KMS-11 (cell line): ENCODE data around the gene SMC6.

Experiments
- H2AFZ ChIP-seq: fragments of 200-600 bp; sonication (generic); 2 replicates; pipeline ENCODE4 v1.6.1; 2016; ENCODE audit warnings: antibody characterized with exemption, mixed run types, low read depth
- H3K27ac ChIP-seq: fragments of 200-600 bp; sonication (generic); 2 replicates; pipeline ENCODE4 v1.6.1; 2016; ENCODE audit warnings: mild to moderate bottlenecking, mixed run types
- H3K27me3 ChIP-seq: fragments of 200-600 bp; sonication (generic); 2 replicates; pipeline ENCODE4 v1.6.1; 2017; ENCODE audit warnings: mild to moderate bottlenecking, low read depth, mixed run types, moderate library complexity; ENCODE audit not compliant: insufficient read depth
- H3K36me3 ChIP-seq: fragments of 200-600 bp; sonication (generic); 2 replicates; pipeline ENCODE4 v1.6.1; 2017; ENCODE audit warnings: mild to moderate bottlenecking, mixed run types; ENCODE audit not compliant: insufficient read depth
- H3K4me1 ChIP-seq: fragments of 200-600 bp; sonication (generic); 2 replicates; pipeline ENCODE4 v1.6.1; 2016; ENCODE audit warnings: mild to moderate bottlenecking, low read depth, mixed run types; ENCODE audit not compliant: poor library complexity, severe bottlenecking
- H3K4me2 ChIP-seq: fragments of 200-600 bp; sonication (generic); 2 replicates; pipeline ENCODE4 v1.7.0; 2016; ENCODE audit warnings: mild to moderate bottlenecking, mixed run types
- H3K4me3 ChIP-seq: fragments of 200-600 bp; sonication (generic); IDR thresholded peaks from 2 replicates; pipeline ENCODE4 v1.6.1; 2017; ENCODE audit warnings: low read depth, low read length, mixed read lengths; ENCODE audit not compliant: insufficient read depth
- H3K79me2 ChIP-seq: fragments of 200-600 bp; sonication (generic); 2 replicates; pipeline ENCODE4 v1.6.1; 2016; ENCODE audit warnings: low read depth, mixed run types; ENCODE audit not compliant: insufficient read depth
- H3K9ac ChIP-seq: fragments of 200-600 bp; sonication (generic); 2 replicates; pipeline ENCODE4 v1.6.1; 2016; ENCODE audit warnings: mild to moderate bottlenecking, mixed run types
- H4K20me1 ChIP-seq: fragments of 200-600 bp; sonication (generic); 2 replicates; pipeline ENCODE4 v1.6.1; 2016; ENCODE audit warnings: mild to moderate bottlenecking, mixed run types; ENCODE audit not compliant: insufficient read depth
- TF ChIP-seq, protein P1 (sequence below): fragments of 200-600 bp; sonication (generic); conservative IDR thresholded peaks from 2 replicates; pipeline ENCODE4 v1.6.1; 2017; ENCODE audit warnings: low read depth, mild to moderate bottlenecking, antibody characterized with exemption, low read length, moderate library complexity, mixed read lengths

Gene SMC6

DNA sequence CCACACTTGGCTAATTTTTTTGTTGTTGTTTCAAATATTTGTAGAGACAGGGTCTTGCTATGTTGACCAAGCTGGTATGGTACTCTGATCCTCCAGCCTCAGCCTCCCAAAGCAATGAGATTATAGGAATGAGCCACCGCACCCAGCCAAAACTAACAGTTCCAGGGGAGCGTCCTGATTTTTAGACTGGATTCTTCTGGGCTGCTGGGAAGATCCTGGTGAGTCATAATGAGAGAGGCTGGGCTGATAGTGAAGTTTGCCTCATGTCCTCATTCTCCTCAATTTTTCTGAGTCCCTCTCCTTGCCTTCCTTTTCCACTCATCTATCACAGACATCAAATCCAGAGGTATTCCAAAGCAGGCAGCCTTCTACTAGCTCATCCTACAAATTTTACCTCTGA, 131.8 kb downstream of the SMC6 start:
- H3K4me3 ChIP-seq = no peak overlapping the region
- no peak overlapping the region for H3K9ac ChIP-seq
- H3K36me3 ChIP-seq = no peaks in the 10 kb centered on the region
- H3K4me1 ChIP-seq = no peaks in the 10 kb centered on the region
- no peaks in the 10 kb centered on the region for H4K20me1 ChIP-seq
- H2AFZ ChIP-seq = no peak overlapping the region
- no peak overlapping the region for H3K27ac ChIP-seq
- H3K27me3 ChIP-seq = no peaks in the 10 kb centered on the region
- no peak overlapping the region for H3K4me2 ChIP-seq
- TF ChIP-seq, protein P1, sequence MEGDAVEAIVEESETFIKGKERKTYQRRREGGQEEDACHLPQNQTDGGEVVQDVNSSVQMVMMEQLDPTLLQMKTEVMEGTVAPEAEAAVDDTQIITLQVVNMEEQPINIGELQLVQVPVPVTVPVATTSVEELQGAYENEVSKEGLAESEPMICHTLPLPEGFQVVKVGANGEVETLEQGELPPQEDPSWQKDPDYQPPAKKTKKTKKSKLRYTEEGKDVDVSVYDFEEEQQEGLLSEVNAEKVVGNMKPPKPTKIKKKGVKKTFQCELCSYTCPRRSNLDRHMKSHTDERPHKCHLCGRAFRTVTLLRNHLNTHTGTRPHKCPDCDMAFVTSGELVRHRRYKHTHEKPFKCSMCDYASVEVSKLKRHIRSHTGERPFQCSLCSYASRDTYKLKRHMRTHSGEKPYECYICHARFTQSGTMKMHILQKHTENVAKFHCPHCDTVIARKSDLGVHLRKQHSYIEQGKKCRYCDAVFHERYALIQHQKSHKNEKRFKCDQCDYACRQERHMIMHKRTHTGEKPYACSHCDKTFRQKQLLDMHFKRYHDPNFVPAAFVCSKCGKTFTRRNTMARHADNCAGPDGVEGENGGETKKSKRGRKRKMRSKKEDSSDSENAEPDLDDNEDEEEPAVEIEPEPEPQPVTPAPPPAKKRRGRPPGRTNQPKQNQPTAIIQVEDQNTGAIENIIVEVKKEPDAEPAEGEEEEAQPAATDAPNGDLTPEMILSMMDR = no peak
- no peaks in the 10 kb centered on the region for H3K79me2 ChIP-seq

DNA sequence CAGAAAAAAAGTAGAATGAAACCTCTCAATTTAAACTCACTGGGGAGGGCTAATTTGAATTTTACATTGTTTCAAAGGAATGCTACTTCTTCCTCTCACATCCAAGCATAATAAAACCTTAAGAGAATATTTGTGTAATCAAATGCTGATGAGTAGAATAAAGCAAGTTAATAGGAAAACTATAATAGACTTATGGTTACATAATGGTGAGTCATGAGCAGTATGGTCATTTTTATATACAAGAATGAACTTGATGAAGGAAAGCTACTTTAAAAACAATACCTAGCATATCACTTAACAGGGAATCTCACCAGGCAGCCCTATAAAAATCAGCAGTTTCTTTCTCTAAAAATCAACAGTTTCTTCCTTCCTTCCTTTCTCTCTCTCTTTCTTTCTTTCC, 132.8 kb downstream of the SMC6 start:
- Histone ChIP-seq H3K9ac (no peak overlapping the region), H3K4me1 (no peaks in the 10 kb centered on the region), H3K27ac (no peak overlapping the region), H3K4me3 (no peak overlapping the region), H3K4me2 (no peak overlapping the region), H3K79me2 (no peaks in the 10 kb centered on the region), H2AFZ (no peak overlapping the region), H3K36me3 (no peaks in the 10 kb centered on the region), H3K27me3 (no peaks in the 10 kb centered on the region), H4K20me1 (no peaks in the 10 kb centered on the region)
- TF ChIP-seq, protein P1 = no peak

- H4K20me1 ChIP-seq = no peaks in the 10 kb centered on the region
- no peak overlapping the region for H3K9ac ChIP-seq
- H3K79me2 ChIP-seq = no peaks in the 10 kb centered on the region
- no peak overlapping the region for H3K27ac ChIP-seq
- no peaks in the 10 kb centered on the region for H3K27me3 ChIP-seq
- H3K4me1 ChIP-seq = no peaks in the 10 kb centered on the region
- TF ChIP-seq, protein P1 = no peak
- no peak overlapping the region for H3K4me2 ChIP-seq
- no peak overlapping the region for H2AFZ ChIP-seq
- no peaks in the 10 kb centered on the region for H3K36me3 ChIP-seq
- no peak overlapping the region for H3K4me3 ChIP-seq
Measured at GRCh38 chr2:17620280-17620679, 133.3 kb downstream of the SMC6 start.

GRCh38 chr2:17617955-17618354, 135.7 kb downstream of the SMC6 start:
- Histone ChIP-seq H3K9ac (no peak overlapping the region), H3K27me3 (no peaks in the 10 kb centered on the region), H3K79me2 (no peaks in the 10 kb centered on the region), H2AFZ (no peak overlapping the region), H3K27ac (no peak overlapping the region), H3K4me1 (no peaks in the 10 kb centered on the region), H3K4me3 (no peak overlapping the region), H3K36me3 (no peaks in the 10 kb centered on the region), H4K20me1 (no peaks in the 10 kb centered on the region), H3K4me2 (no peak overlapping the region)
- TF ChIP-seq, protein P1 = no peak
